ENCODE data around the gene PRKAG2.

PRKAG2 gene

DNA sequence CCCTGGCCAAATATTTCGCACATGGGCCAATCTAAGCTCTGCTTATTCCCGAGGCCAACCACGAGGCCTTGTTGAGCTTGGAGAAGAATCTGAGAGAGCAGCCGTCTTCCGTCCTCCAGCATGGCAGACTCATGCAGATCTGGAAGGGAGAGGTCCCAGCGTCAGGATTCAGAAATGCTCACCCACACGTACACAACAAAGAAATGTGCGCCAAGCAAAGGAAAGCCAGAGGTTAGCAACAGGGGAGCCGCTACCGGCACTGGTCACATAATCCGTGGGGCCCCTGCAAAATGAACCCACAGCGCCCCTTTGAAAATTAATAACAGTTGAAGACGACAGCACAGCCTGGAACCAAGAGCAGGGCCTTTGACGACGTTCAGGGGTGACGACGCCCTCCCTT lies 25.4 kb upstream of the PRKAG2 start:
- Histone ChIP-seq H3K9me3 (ENCODE audit: low read length) (no peaks in the 10 kb centered on the region), H2AFZ (ENCODE audit: low read length) (no peak overlapping the region), H3K27me3 (ENCODE audit: insufficient read depth, low read length) (peaks cover 4% of the 10 kb centered on the region; the same call in 1 of the 2 replicates), H3K4me2 (ENCODE audit: low read length) (no peak overlapping the region), H4K20me1 (ENCODE audit: insufficient read depth, low read length) (no peaks in the 10 kb centered on the region), H3F3A (ENCODE audit: insufficient read depth, low read length) (no peaks in the 10 kb centered on the region), H3K27ac (ENCODE audit: low read depth, low read length, poor library complexity, severe bottlenecking) (no peak overlapping the region), H3K9ac (ENCODE audit: low read length) (no peak overlapping the region), H3K9me2 (ENCODE audit: low read depth, low read length) (no peaks in the 10 kb centered on the region), H3K4me3 (ENCODE audit: low read depth, low read length, poor library complexity, severe bottlenecking) (no peak overlapping the region), H3K4me1 (ENCODE audit: insufficient read depth, low read length, severe bottlenecking) (no peaks in the 10 kb centered on the region), H3K36me3 (ENCODE audit: insufficient read depth, low read length) (no peaks in the 10 kb centered on the region), H3K79me2 (ENCODE audit: insufficient read depth, low read length) (no peaks in the 10 kb centered on the region)
- TF ChIP-seq CTCF (IDR thresholded peaks at IDR 0.05; ENCODE audit: low read length) (no peak), EZH2 (IDR thresholded peaks at IDR 0.05; ENCODE audit: borderline replicate concordance, low read length) (no peak)

DNA sequence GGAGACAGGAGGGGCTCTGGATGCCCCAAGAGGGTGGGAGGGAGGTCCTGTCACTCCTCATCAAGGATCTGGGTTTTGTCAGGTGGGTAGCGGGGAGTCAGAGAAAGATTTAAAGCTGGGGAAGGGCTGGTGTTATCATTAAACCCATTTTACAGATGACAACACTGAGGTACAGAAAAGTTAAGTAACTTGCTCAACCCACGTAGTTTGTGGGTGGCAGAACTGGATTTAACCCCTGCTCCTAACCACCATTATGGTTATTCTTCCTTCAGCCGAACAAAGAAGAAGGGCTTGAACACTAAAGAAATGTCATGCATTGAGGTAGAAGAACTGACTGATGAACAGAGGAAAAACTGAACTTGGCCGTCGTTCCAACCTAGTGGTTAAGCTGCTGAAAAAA lies 24.9 kb upstream of the PRKAG2 start:
- TF ChIP-seq CTCF (IDR thresholded peaks at IDR 0.05; ENCODE audit: low read length) (no peak), EZH2 (IDR thresholded peaks at IDR 0.05; ENCODE audit: borderline replicate concordance, low read length) (no peak)
- Histone ChIP-seq H3K79me2 (ENCODE audit: insufficient read depth, low read length) (no peaks in the 10 kb centered on the region), H3K9me2 (ENCODE audit: low read depth, low read length) (no peaks in the 10 kb centered on the region), H3K27me3 (ENCODE audit: insufficient read depth, low read length) (peaks cover 4% of the 10 kb centered on the region; the same call in 1 of the 2 replicates), H2AFZ (ENCODE audit: low read length) (no peak overlapping the region), H3K9me3 (ENCODE audit: low read length) (no peaks in the 10 kb centered on the region), H3K4me3 (ENCODE audit: low read depth, low read length, poor library complexity, severe bottlenecking) (no peak overlapping the region), H3K4me2 (ENCODE audit: low read length) (no peak overlapping the region), H3F3A (ENCODE audit: insufficient read depth, low read length) (no peaks in the 10 kb centered on the region), H3K4me1 (ENCODE audit: insufficient read depth, low read length, severe bottlenecking) (no peaks in the 10 kb centered on the region), H3K36me3 (ENCODE audit: insufficient read depth, low read length) (no peaks in the 10 kb centered on the region), H3K9ac (ENCODE audit: low read length) (no peak overlapping the region), H4K20me1 (ENCODE audit: insufficient read depth, low read length) (no peaks in the 10 kb centered on the region), H3K27ac (ENCODE audit: low read depth, low read length, poor library complexity, severe bottlenecking) (no peak overlapping the region)

DNA sequence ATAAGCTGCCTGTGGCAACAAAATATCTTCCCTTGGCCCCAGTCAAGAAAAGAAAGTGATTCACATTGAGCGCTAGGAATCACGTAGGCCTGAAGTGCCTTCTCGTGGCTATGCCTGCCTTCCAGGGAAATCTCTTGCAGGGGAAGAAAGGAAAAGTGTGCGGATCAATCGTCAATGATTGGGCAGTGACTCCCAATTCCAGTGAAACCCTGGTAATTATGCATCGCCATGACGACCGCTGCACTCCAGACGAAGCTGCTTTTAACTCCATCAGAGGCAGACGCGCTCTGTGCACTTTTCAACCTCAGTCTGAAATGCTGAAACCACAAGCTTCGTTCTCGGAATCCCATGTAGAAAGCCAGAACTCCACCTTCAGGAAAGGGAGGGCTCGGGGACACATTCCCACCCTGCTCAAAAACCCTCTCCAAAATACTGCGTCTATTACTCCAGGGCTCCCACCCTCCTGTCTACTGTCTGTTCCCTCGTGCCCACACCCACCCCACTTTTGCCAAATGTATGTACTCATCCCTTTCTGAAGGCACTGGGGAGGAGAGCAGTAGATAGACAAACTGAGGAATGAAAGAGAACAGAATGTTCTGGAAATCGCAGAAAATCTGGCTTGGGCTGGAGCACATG lies 24.2 kb upstream of the PRKAG2 start:
- H3K4me1 ChIP-seq (ENCODE audit: insufficient read depth, low read length, severe bottlenecking), result no peaks in the 10 kb centered on the region
- no peaks in the 10 kb centered on the region for H3K79me2 ChIP-seq (ENCODE audit: insufficient read depth, low read length)
- H3K4me3 ChIP-seq (ENCODE audit: low read depth, low read length, poor library complexity, severe bottlenecking), result no peak overlapping the region
- no peaks in the 10 kb centered on the region for H4K20me1 ChIP-seq (ENCODE audit: insufficient read depth, low read length)
- H3K36me3 ChIP-seq (ENCODE audit: insufficient read depth, low read length), result no peaks in the 10 kb centered on the region
- no peak overlapping the region for H3K9ac ChIP-seq (ENCODE audit: low read length)
- no peaks in the 10 kb centered on the region for H3K9me3 ChIP-seq (ENCODE audit: low read length)
- H3K9me2 ChIP-seq (ENCODE audit: low read depth, low read length), result no peaks in the 10 kb centered on the region
- no peak overlapping the region for H3K4me2 ChIP-seq (ENCODE audit: low read length)
- peaks cover 4% of the 10 kb centered on the region; the same call in 1 of the 2 replicates for H3K27me3 ChIP-seq (ENCODE audit: insufficient read depth, low read length)
- H3K27ac ChIP-seq (ENCODE audit: low read depth, low read length, poor library complexity, severe bottlenecking), result no peak overlapping the region
- no peak overlapping the region for H2AFZ ChIP-seq (ENCODE audit: low read length)
- TF ChIP-seq CTCF (IDR thresholded peaks at IDR 0.05; ENCODE audit: low read length) (no peak), EZH2 (IDR thresholded peaks at IDR 0.05; ENCODE audit: borderline replicate concordance, low read length) (no peak)
- H3F3A ChIP-seq (ENCODE audit: insufficient read depth, low read length), result no peaks in the 10 kb centered on the region

Measured in OCI-LY1 (cell line).